HG03520 (cell line): ENCODE results near the gene C14orf132.
A peak's percentile ranks its signal among the peaks of the same experiment; 100 is the strongest.

Experiments used
- ATAC-seq: cut with Tn5 transposase; IDR thresholded peaks from one replicate; pipeline ENCODE4 v1.9.1; 2021; ENCODE audit warnings: mild to moderate bottlenecking, moderate library complexity; ENCODE audit not compliant: unreplicated experiment

C14orf132 gene

GRCh38 chr14:96039633-96040311, 610 bp downstream of the C14orf132 start:
- no peak for ATAC-seq

GRCh38 chr14:96040828-96041371, 1.7 kb downstream of the C14orf132 start:
- ATAC-seq: no peak

- no peak for ATAC-seq
Observed at GRCh38 chr14:96042248-96042930, 3.2 kb downstream of the C14orf132 start.

- ATAC-seq: no peak
Observed at GRCh38 chr14:96046630-96047029, 7.5 kb downstream of the C14orf132 start.

GRCh38 chr14:96047101-96047500, 7.9 kb downstream of the C14orf132 start:
- ATAC-seq: no peak

GRCh38 chr14:96049932-96050331, 10.8 kb downstream of the C14orf132 start:
- ATAC-seq: no peak

GRCh38 chr14:96050482-96050881, 11.3 kb downstream of the C14orf132 start:
- no peak for ATAC-seq

GRCh38 chr14:96051231-96051630, 12.1 kb downstream of the C14orf132 start:
- ATAC-seq: no peak

- peak; percentile 69 for ATAC-seq
Observed at GRCh38 chr14:96051642-96052540, 12.7 kb downstream of the C14orf132 start.

- no peak for ATAC-seq
Observed at GRCh38 chr14:96052541-96053247, 13.5 kb downstream of the C14orf132 start.

- no peak for ATAC-seq
Observed at GRCh38 chr14:96053248-96053599, 14.1 kb downstream of the C14orf132 start.

GRCh38 chr14:96053600-96054381, 14.6 kb downstream of the C14orf132 start:
- no peak for ATAC-seq

GRCh38 chr14:96054661-96055060, 15.5 kb downstream of the C14orf132 start:
- no peak for ATAC-seq

- no peak for ATAC-seq
Observed at GRCh38 chr14:96055065-96055752, 16.0 kb downstream of the C14orf132 start.

GRCh38 chr14:96055753-96056508, 16.8 kb downstream of the C14orf132 start:
- no peak for ATAC-seq

- ATAC-seq: no peak
Observed at GRCh38 chr14:96056509-96057422, 17.6 kb downstream of the C14orf132 start.

GRCh38 chr14:96057738-96058137, 18.6 kb downstream of the C14orf132 start:
- ATAC-seq: no peak
